Measurements from ENCODE around the gene DMBT1.

Gene DMBT1

DNA sequence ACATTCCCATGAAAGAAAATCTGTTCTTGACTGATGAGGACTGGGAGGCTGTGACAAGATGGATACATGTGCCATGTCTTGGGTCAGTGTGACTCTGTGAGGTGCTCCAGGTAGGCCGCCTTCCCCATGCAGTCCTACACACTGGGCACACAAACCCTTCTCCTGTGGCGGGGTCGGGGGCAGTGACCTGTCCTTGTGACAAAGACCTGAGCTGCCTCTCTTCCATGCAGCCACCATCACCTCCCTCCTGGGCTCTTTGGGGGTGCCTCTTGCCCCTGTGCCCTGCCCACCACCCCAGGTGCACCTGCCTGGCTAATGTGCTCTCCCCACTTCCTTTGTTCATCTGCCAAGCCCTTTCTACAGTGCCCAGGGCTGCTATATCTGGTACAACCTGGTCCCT, 35.7 kb upstream of the DMBT1 start:
- no peaks in the 10 kb centered on the region for H3K27me3 ChIP-seq (ENCODE audit: insufficient read depth, low read length, poor library complexity)
- no peaks in the 10 kb centered on the region for H3K36me3 ChIP-seq (ENCODE audit: insufficient read depth, low read length)
- no peaks in the 10 kb centered on the region for H4K20me1 ChIP-seq (ENCODE audit: insufficient read depth, low read length)
- H3K4me2 ChIP-seq (ENCODE audit: insufficient read depth, low read length), result no peak overlapping the region
- no peaks in the 10 kb centered on the region for H3K79me2 ChIP-seq (ENCODE audit: insufficient read depth, low read length)
- H3K4me1 ChIP-seq (ENCODE audit: insufficient read depth, low read length), result no peaks in the 10 kb centered on the region
- no peak overlapping the region for H3K4me3 ChIP-seq (ENCODE audit: low read depth in 1 of 2, low read length in 2 of 2)
- ATAC-seq (ENCODE audit: insufficient read depth, low read depth) (no peak), DNase-seq (no peak)
- TF ChIP-seq EZH2 (IDR thresholded peaks at IDR 0.05; ENCODE audit: borderline replicate concordance, low read depth, low read length, severe bottlenecking), result no peak
- TF ChIP-seq, protein P1, sequence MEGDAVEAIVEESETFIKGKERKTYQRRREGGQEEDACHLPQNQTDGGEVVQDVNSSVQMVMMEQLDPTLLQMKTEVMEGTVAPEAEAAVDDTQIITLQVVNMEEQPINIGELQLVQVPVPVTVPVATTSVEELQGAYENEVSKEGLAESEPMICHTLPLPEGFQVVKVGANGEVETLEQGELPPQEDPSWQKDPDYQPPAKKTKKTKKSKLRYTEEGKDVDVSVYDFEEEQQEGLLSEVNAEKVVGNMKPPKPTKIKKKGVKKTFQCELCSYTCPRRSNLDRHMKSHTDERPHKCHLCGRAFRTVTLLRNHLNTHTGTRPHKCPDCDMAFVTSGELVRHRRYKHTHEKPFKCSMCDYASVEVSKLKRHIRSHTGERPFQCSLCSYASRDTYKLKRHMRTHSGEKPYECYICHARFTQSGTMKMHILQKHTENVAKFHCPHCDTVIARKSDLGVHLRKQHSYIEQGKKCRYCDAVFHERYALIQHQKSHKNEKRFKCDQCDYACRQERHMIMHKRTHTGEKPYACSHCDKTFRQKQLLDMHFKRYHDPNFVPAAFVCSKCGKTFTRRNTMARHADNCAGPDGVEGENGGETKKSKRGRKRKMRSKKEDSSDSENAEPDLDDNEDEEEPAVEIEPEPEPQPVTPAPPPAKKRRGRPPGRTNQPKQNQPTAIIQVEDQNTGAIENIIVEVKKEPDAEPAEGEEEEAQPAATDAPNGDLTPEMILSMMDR (IDR thresholded peaks at IDR 0.05; ENCODE audit: borderline replicate concordance, extremely low read depth, low read length, poor library complexity, severe bottlenecking), result no peak
- H3K9me3 ChIP-seq (ENCODE audit: insufficient read depth, low read length, severe bottlenecking), result no peaks in the 10 kb centered on the region
- no peak overlapping the region for H3K27ac ChIP-seq (ENCODE audit: low read length)
- H3K9ac ChIP-seq (ENCODE audit: low read depth, low read length), result no peak overlapping the region
- no peak overlapping the region for H2AFZ ChIP-seq (ENCODE audit: low read depth, low read length)

DNA sequence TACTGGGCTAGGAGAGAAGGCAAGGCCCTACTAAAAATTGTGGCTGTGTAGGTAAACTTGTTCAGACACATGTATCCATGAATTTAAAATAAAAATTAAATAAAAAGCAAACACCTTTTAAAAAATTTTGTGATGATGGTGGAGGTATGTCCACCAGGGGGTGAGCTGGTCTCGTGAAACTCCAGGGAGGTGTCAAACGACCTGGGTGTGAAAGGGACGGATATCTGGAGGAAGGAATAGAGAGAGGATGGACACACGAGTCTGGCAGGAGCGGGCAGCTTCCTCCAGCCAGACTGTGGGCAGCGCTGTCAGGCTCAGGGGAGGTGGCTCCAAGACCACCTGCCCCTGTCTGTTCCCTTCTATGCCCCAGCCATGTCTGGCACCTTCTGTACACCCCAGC, 34.8 kb upstream of the DMBT1 start:
- no peak for DNase-seq

DNA sequence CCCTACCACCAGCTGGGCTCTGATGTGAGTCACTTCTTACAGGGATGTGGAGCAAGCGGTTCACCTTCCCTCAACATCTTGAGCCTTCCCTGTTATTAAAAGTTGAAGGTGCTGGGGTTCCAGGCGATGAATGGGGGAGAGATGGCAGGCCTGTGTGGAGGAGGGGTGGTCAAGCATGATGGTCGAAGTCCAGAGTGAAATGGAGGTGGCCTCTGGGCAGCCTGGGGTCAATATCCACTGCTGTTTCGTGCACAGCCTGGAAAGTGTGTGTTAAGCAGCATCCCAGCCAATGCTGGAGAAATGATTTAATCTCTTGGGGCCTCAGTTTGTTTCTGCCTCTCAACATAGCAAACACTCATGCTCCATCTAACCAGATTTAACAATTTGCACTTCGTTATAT, 33.7 kb upstream of the DMBT1 start:
- Histone ChIP-seq H3K9ac (ENCODE audit: low read depth, low read length) (no peak overlapping the region), H2AFZ (ENCODE audit: low read depth, low read length) (no peak overlapping the region), H4K20me1 (ENCODE audit: insufficient read depth, low read length) (no peaks in the 10 kb centered on the region), H3K4me3 (ENCODE audit: low read depth in 1 of 2, low read length in 2 of 2) (no peak overlapping the region), H3K4me1 (ENCODE audit: insufficient read depth, low read length) (no peaks in the 10 kb centered on the region), H3K36me3 (ENCODE audit: insufficient read depth, low read length) (no peaks in the 10 kb centered on the region), H3K4me2 (ENCODE audit: insufficient read depth, low read length) (no peak overlapping the region), H3K79me2 (ENCODE audit: insufficient read depth, low read length) (no peaks in the 10 kb centered on the region), H3K27ac (ENCODE audit: low read length) (no peak overlapping the region), H3K27me3 (ENCODE audit: insufficient read depth, low read length, poor library complexity) (no peaks in the 10 kb centered on the region), H3K9me3 (ENCODE audit: insufficient read depth, low read length, severe bottlenecking) (no peaks in the 10 kb centered on the region)
- no peak for TF ChIP-seq EZH2 (IDR thresholded peaks at IDR 0.05; ENCODE audit: borderline replicate concordance, low read depth, low read length, severe bottlenecking)
- TF ChIP-seq, protein P1 (IDR thresholded peaks at IDR 0.05; ENCODE audit: borderline replicate concordance, extremely low read depth, low read length, poor library complexity, severe bottlenecking), result no peak
- ATAC-seq (ENCODE audit: insufficient read depth, low read depth), result no peak
- DNase-seq, result no peak

More for the DNA sequence above, 34.8 kb upstream of the DMBT1 start:
- Histone ChIP-seq H3K27ac (ENCODE audit: low read length) (no peak overlapping the region), H3K4me2 (ENCODE audit: insufficient read depth, low read length) (no peak overlapping the region), H2AFZ (ENCODE audit: low read depth, low read length) (no peak overlapping the region), H3K4me3 (ENCODE audit: low read depth in 1 of 2, low read length in 2 of 2) (no peak overlapping the region), H3K9ac (ENCODE audit: low read depth, low read length) (no peak overlapping the region), H3K9me3 (ENCODE audit: insufficient read depth, low read length, severe bottlenecking) (no peaks in the 10 kb centered on the region), H3K36me3 (ENCODE audit: insufficient read depth, low read length) (no peaks in the 10 kb centered on the region), H3K4me1 (ENCODE audit: insufficient read depth, low read length) (no peaks in the 10 kb centered on the region), H3K79me2 (ENCODE audit: insufficient read depth, low read length) (no peaks in the 10 kb centered on the region), H4K20me1 (ENCODE audit: insufficient read depth, low read length) (no peaks in the 10 kb centered on the region), H3K27me3 (ENCODE audit: insufficient read depth, low read length, poor library complexity) (no peaks in the 10 kb centered on the region)
- no peak for ATAC-seq (ENCODE audit: insufficient read depth, low read depth)
- no peak for TF ChIP-seq EZH2 (IDR thresholded peaks at IDR 0.05; ENCODE audit: borderline replicate concordance, low read depth, low read length, severe bottlenecking)
- TF ChIP-seq, protein P1 (IDR thresholded peaks at IDR 0.05; ENCODE audit: borderline replicate concordance, extremely low read depth, low read length, poor library complexity, severe bottlenecking), result no peak

DNA sequence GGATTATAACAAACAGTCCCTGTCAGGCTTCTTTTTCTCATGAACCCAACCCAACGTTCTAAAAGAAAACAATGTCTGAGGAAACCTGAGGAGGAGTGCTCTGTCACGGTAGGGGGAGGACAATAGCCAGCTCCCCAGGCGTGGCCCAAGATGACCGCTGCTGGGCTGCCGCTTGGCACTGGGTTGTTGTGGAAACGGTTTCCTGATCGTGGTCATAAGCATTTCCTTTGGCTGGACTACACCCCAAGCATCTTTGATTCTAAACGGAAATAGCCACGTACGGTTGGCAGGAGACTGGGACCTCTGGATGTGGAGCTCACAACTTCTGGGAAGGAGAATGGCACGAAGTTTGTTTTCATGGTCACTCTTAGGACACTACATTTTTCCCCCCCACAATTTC, 30.4 kb upstream of the DMBT1 start:
- Histone ChIP-seq H3K4me3 (ENCODE audit: low read depth in 1 of 2, low read length in 2 of 2) (no peak overlapping the region), H3K9me3 (ENCODE audit: insufficient read depth, low read length, severe bottlenecking) (no peaks in the 10 kb centered on the region), H4K20me1 (ENCODE audit: insufficient read depth, low read length) (no peaks in the 10 kb centered on the region), H3K4me1 (ENCODE audit: insufficient read depth, low read length) (no peaks in the 10 kb centered on the region), H3K27me3 (ENCODE audit: insufficient read depth, low read length, poor library complexity) (no peaks in the 10 kb centered on the region), H3K79me2 (ENCODE audit: insufficient read depth, low read length) (no peaks in the 10 kb centered on the region), H3K27ac (ENCODE audit: low read length) (no peak overlapping the region), H3K36me3 (ENCODE audit: insufficient read depth, low read length) (no peaks in the 10 kb centered on the region), H3K4me2 (ENCODE audit: insufficient read depth, low read length) (no peak overlapping the region), H3K9ac (ENCODE audit: low read depth, low read length) (no peak overlapping the region), H2AFZ (ENCODE audit: low read depth, low read length) (no peak overlapping the region)
- ATAC-seq (ENCODE audit: insufficient read depth, low read depth), result no peak
- TF ChIP-seq, protein P1 (IDR thresholded peaks at IDR 0.05; ENCODE audit: borderline replicate concordance, extremely low read depth, low read length, poor library complexity, severe bottlenecking), result no peak
- no peak for TF ChIP-seq EZH2 (IDR thresholded peaks at IDR 0.05; ENCODE audit: borderline replicate concordance, low read depth, low read length, severe bottlenecking)
- no peak for DNase-seq

All from DND-41 (cell line).